PFSK-1 (cell line): ENCODE data around the gene GLP1R.

Experiments used
- POLR2AphosphoS5 ChIP-seq: IDR thresholded peaks from 2 replicates; pipeline ENCODE4 v1.6.1; 2012; ENCODE audit warnings: low read depth, mild to moderate bottlenecking, control low read depth, low read length, moderate library complexity
- SIN3A ChIP-seq: IDR thresholded peaks from 2 replicates; pipeline ENCODE4 v1.6.1; 2012; ENCODE audit warnings: mild to moderate bottlenecking, low read length, moderate library complexity, borderline replicate concordance; ENCODE audit not compliant: insufficient read depth
- TAF1 ChIP-seq: IDR thresholded peaks from 2 replicates; pipeline ENCODE4 v1.6.1; 2012; ENCODE audit warnings: low read length, control low read depth, borderline replicate concordance; ENCODE audit not compliant: insufficient read depth
- TF ChIP-seq, protein P1 (sequence below), 2 experiments: IDR thresholded peaks; 2 replicates each; pipeline versions ENCODE4 v1.6.1 to v1.8.0; 2011 to 2012; ENCODE audit warnings: low read depth in 2 of 2, low read length in 2 of 2, control low read depth in 1 of 2, inconsistent platforms in 1 of 2, mild to moderate bottlenecking in 1 of 2, moderate library complexity in 1 of 2; ENCODE audit not compliant: insufficient read depth in 1 of 2

DNA sequence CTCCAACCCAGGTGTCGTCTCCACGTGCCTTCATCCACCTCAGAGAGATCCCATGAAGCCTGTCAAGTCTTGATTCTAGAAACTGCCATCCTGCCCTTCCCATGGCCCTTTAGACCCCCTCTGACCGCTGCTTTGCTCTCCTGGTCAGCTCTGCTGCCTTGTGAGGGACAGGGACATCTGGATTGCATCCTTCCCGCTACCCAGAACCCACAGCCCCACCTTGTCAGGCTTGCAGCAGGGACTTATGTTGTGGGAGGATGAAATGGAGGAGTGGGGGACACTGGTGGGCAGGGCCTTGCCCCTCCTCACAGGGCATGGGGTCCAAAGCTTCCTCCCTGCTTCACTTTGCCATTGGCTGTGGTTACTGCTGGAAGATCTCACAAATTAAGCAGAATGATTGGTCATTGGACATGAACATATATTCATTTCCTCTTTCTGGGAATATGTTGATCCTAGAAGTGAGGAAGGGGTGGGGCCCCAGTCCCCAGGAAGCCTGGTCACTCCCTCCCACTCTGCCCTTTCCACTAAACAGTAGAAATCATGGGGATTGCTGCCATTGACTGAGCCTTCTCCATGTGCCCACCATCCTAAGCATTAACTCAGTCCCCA, 4.5 kb downstream of the GLP1R start:
- no peak for TF ChIP-seq POLR2AphosphoS5
- TF ChIP-seq, protein P1, sequence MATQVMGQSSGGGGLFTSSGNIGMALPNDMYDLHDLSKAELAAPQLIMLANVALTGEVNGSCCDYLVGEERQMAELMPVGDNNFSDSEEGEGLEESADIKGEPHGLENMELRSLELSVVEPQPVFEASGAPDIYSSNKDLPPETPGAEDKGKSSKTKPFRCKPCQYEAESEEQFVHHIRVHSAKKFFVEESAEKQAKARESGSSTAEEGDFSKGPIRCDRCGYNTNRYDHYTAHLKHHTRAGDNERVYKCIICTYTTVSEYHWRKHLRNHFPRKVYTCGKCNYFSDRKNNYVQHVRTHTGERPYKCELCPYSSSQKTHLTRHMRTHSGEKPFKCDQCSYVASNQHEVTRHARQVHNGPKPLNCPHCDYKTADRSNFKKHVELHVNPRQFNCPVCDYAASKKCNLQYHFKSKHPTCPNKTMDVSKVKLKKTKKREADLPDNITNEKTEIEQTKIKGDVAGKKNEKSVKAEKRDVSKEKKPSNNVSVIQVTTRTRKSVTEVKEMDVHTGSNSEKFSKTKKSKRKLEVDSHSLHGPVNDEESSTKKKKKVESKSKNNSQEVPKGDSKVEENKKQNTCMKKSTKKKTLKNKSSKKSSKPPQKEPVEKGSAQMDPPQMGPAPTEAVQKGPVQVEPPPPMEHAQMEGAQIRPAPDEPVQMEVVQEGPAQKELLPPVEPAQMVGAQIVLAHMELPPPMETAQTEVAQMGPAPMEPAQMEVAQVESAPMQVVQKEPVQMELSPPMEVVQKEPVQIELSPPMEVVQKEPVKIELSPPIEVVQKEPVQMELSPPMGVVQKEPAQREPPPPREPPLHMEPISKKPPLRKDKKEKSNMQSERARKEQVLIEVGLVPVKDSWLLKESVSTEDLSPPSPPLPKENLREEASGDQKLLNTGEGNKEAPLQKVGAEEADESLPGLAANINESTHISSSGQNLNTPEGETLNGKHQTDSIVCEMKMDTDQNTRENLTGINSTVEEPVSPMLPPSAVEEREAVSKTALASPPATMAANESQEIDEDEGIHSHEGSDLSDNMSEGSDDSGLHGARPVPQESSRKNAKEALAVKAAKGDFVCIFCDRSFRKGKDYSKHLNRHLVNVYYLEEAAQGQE (IDR thresholded peaks at IDR 0.05; ENCODE audit: insufficient read depth in 1 of 2, low read depth in 2 of 2, low read length in 2 of 2): no peak
- TF ChIP-seq TAF1: no peak
- TF ChIP-seq SIN3A: no peak
